IMR-90 (cell line): ENCODE results near the gene AANAT. TPM values are rescaled to one million over a fixed set of nuclear protein-coding genes. Genes with fewer than 3 reads are reported as not detected.

Experiments
- ATAC-seq: fragments of 200-7000 bp; cut with Tn5 transposase; 2 replicates; pipeline ENCODE4 v1.9.1; 2020; ENCODE audit warnings: low read depth, mild to moderate bottlenecking, moderate library complexity
- BruUV-seq: library from RNA; stranded (reverse); fragments of 400-500 nt; replicated peaks from 2 replicates; lab custom pipeline; 2021; lab: Mats Ljungman, UMichigan
- CTCF ChIA-PET: fragments of 300-600 bp; formaldehyde crosslinking; extraction: SDS; loops from one replicate; lab custom pipeline; 2021; ENCODE audit warnings: antibody characterized with exemption; lab: Yijun Ruan, JAX
- POLR2A ChIA-PET: fragments of 300-600 bp; sonication (Branson Sonifier 250); formaldehyde crosslinking; loops from one replicate; lab custom pipeline; 2022; ENCODE audit warnings: antibody characterized with exemption; ENCODE audit not compliant: unreplicated experiment; lab: Charles Lee
- DNase-seq: peaks from one replicate; pipeline ENCODE4 v3.0.0; 2013
- H2AFZ ChIP-seq: replicated peaks from 2 replicates; pipeline ENCODE3; 2013; ENCODE audit warnings: low read length, mild to moderate bottlenecking; ENCODE audit not compliant: poor library complexity
- H2AK5ac ChIP-seq: 2 replicates; pipeline ENCODE4 v1.6.1; 2013; ENCODE audit warnings: low read depth, low read length, inconsistent platforms
- H2AK9ac ChIP-seq: replicated peaks from 2 replicates; pipeline ENCODE3; 2013; ENCODE audit warnings: mild to moderate bottlenecking, low read depth, low read length, moderate library complexity; ENCODE audit not compliant: poor library complexity
- H2BK120ac ChIP-seq: 2 replicates; pipeline ENCODE4 v1.6.1; 2013; ENCODE audit warnings: low read depth, low read length, inconsistent platforms
- H2BK15ac ChIP-seq: 3 replicates; pipeline ENCODE4 v1.6.1; 2013; ENCODE audit warnings: low read depth, low read length, inconsistent platforms
- H2BK20ac ChIP-seq: 2 replicates; pipeline ENCODE4 v1.6.1; 2013; ENCODE audit warnings: low read depth, mild to moderate bottlenecking, inconsistent platforms, low read length, moderate library complexity
- H2BK5ac ChIP-seq: 2 replicates; pipeline ENCODE4 v1.6.1; 2013; ENCODE audit warnings: mild to moderate bottlenecking, low read depth, low read length, inconsistent platforms; ENCODE audit not compliant: poor library complexity, severe bottlenecking
- H3K14ac ChIP-seq: replicated peaks from 2 replicates; pipeline ENCODE4 v1.6.1; 2013; ENCODE audit warnings: low read depth, low read length, inconsistent platforms
- H3K18ac ChIP-seq: 2 replicates; pipeline ENCODE4 v1.6.1; 2013; ENCODE audit warnings: low read depth, low read length, control low read depth
- H3K23ac ChIP-seq: 2 replicates; pipeline ENCODE4 v1.6.1; 2013; ENCODE audit warnings: low read depth, low read length, inconsistent platforms
- H3K27ac ChIP-seq: 2 replicates; pipeline ENCODE4 v1.5.1; 2013; ENCODE audit warnings: mild to moderate bottlenecking, control low read depth, low read length; ENCODE audit not compliant: insufficient read depth
- H3K27me3 ChIP-seq: 2 replicates; pipeline ENCODE4 v1.6.1; 2013; ENCODE audit warnings: low read length; ENCODE audit not compliant: control insufficient read depth, insufficient read depth
- H3K36me3 ChIP-seq: 2 replicates; pipeline ENCODE4 v1.6.1; 2013; ENCODE audit warnings: low read length, mixed read lengths; ENCODE audit not compliant: control insufficient read depth, insufficient read depth
- H3K4ac ChIP-seq: 2 replicates; pipeline ENCODE4 v1.6.1; 2013; ENCODE audit warnings: low read depth, low read length, inconsistent platforms
- H3K4me1 ChIP-seq: 2 replicates; pipeline ENCODE4 v1.6.1; 2013; ENCODE audit warnings: low read length, mixed read lengths; ENCODE audit not compliant: control insufficient read depth, insufficient read depth
- H3K4me2 ChIP-seq: 2 replicates; pipeline ENCODE4 v1.6.1; 2013; ENCODE audit warnings: low read depth, mild to moderate bottlenecking, control low read depth, low read length, moderate library complexity
- H3K4me3 ChIP-seq: 2 replicates; pipeline ENCODE4 v1.5.1; 2013; ENCODE audit warnings: low read depth, mild to moderate bottlenecking, control low read depth, low read length, moderate library complexity; ENCODE audit not compliant: insufficient read depth
- H3K56ac ChIP-seq: 2 replicates; pipeline ENCODE4 v1.6.1; 2013; ENCODE audit warnings: low read length, inconsistent platforms; ENCODE audit not compliant: insufficient read depth; ENCODE audit errors: extremely low read depth
- H3K79me1 ChIP-seq, 2 experiments: 2 replicates each; pipeline ENCODE4 v1.6.1; 2013; ENCODE audit warnings: low read length in 2 of 2, inconsistent platforms in 1 of 2, low read depth in 1 of 2
- H3K9ac ChIP-seq: 2 replicates; pipeline ENCODE4 v1.6.1; 2013; ENCODE audit warnings: low read depth, low read length, control low read depth
- H3K9me1 ChIP-seq: 2 replicates; pipeline ENCODE4 v1.6.1; 2013; ENCODE audit warnings: low read length, inconsistent platforms; ENCODE audit not compliant: insufficient read depth
- H3K9me3 ChIP-seq: 2 replicates; pipeline ENCODE4 v1.6.1; 2013; ENCODE audit warnings: low read length; ENCODE audit not compliant: control insufficient read depth, insufficient read depth
- H4K20me1 ChIP-seq: 2 replicates; pipeline ENCODE4 v1.6.1; 2013; ENCODE audit warnings: low read length, inconsistent platforms; ENCODE audit not compliant: insufficient read depth
- H4K5ac ChIP-seq: 2 replicates; pipeline ENCODE4 v1.6.1; 2013; ENCODE audit warnings: mild to moderate bottlenecking, low read depth, low read length, control low read depth
- H4K8ac ChIP-seq, 2 experiments: 2 replicates each; pipeline ENCODE4 v1.6.1; 2013; ENCODE audit warnings: low read depth in 2 of 2, low read length in 2 of 2, control low read depth in 1 of 2, inconsistent platforms in 1 of 2
- H4K91ac ChIP-seq: 2 replicates; pipeline ENCODE4 v1.6.1; 2013; ENCODE audit warnings: low read depth, low read length, inconsistent platforms; ENCODE audit not compliant: insufficient read depth
- BHLHE40 ChIP-seq: fragments of 150-350 bp; IDR thresholded peaks from 2 replicates; pipeline ENCODE4 v1.6.1; 2016; ENCODE audit warnings: mild to moderate bottlenecking, low read depth, low read length
- CEBPB ChIP-seq: IDR thresholded peaks from 2 replicates; pipeline ENCODE4 v1.6.1; 2012; ENCODE audit warnings: low read depth, low read length, improper control_type of control experiment
- CHD1 ChIP-seq: IDR thresholded peaks from 2 replicates; pipeline ENCODE4 v1.6.1; 2012; ENCODE audit warnings: low read depth, low read length, improper control_type of control experiment
- MAZ ChIP-seq: IDR thresholded peaks from 2 replicates; pipeline ENCODE4 v1.6.1; 2012; ENCODE audit warnings: low read depth, mild to moderate bottlenecking, low read length, improper control_type of control experiment, moderate library complexity, borderline replicate concordance
- MXI1 ChIP-seq: IDR thresholded peaks from 2 replicates; pipeline ENCODE4 v1.6.1; 2012; ENCODE audit warnings: low read depth, mild to moderate bottlenecking, low read length, moderate library complexity, borderline replicate concordance
- NFE2L2 ChIP-seq: fragments of 150-350 bp; IDR thresholded peaks from 2 replicates; pipeline ENCODE4 v1.6.1; 2016; ENCODE audit warnings: low read depth, mild to moderate bottlenecking, low read length
- POLR2A ChIP-seq: IDR thresholded peaks from 2 replicates; pipeline ENCODE4 v1.6.1; 2012; ENCODE audit warnings: mild to moderate bottlenecking, low read depth, low read length
- RAD21 ChIP-seq: IDR thresholded peaks from 2 replicates; pipeline ENCODE4 v1.6.1; 2012; ENCODE audit warnings: low read length, improper control_type of control experiment
- SMC3 ChIP-seq: fragments of 150-350 bp; IDR thresholded peaks from 2 replicates; pipeline ENCODE4 v1.6.1; 2016; ENCODE audit warnings: low read depth, mild to moderate bottlenecking, antibody characterized with exemption, low read length, moderate library complexity
- WGBS, 2 experiments: methylation state at CpG; one replicate each; pipeline versions ENCODE4 v1.1.5 to v1.1.7; 2013; ENCODE audit warnings: missing lambda C conversion rate in 2 of 2; ENCODE audit not compliant: insufficient read length in 1 of 2; ENCODE audit errors: extremely low coverage in 2 of 2; 5-methylcytosine and 5-hydroxymethylcytosine counted together
- dilution Hi-C: fragments of 300-500 bp; cut with HindIII; formaldehyde crosslinking; loops from one replicate; pipeline ENCODE4 v1.14.3; 2018; ENCODE audit warnings: low sequenced_read_pairs; ENCODE audit not compliant: unreplicated experiment
- in situ Hi-C: fragments of 300-500 bp; cut with MboI; formaldehyde crosslinking; loops from 3 replicates; pipeline ENCODE4 v1.14.3; 2019; ENCODE audit warnings: low sequenced_read_pairs, inconsistent platforms, mixed read lengths
- intact Hi-C: fragments of 100-400 bp; cut with micrococcal nuclease; formaldehyde crosslinking; loops from 2 replicates; pipeline ENCODE4 v1.10.0; 2022
- polyA plus RNA-seq, 3 experiments: library from polyadenylated mRNA; depleted of rRNA; stranded (reverse); fragments of >200 nt; gene quantifications; 2 replicates each; pipeline ENCODE4 v1.2.3, GENCODE V29; 2012; ENCODE audit warnings: low replicate concordance in 1 of 3
- total RNA-seq: library from RNA; depleted of rRNA; stranded (reverse); fragments of >200 nt; gene quantifications from 2 replicates; pipeline ENCODE4 v1.2.3, GENCODE V29; 2012
- TF ChIP-seq, protein P1 (sequence below): fragments of 150-350 bp; IDR thresholded peaks from 2 replicates; pipeline ENCODE4 v1.6.1; 2016; ENCODE audit warnings: low read depth, mild to moderate bottlenecking, low read length, moderate library complexity, borderline replicate concordance
- TF ChIP-seq, protein P2 (sequence below): fragments of 150-350 bp; IDR thresholded peaks from 2 replicates; pipeline ENCODE4 v1.6.1; 2017; ENCODE audit warnings: mild to moderate bottlenecking, antibody characterized with exemption, low read length, low read depth

Gene AANAT
- total and polyA plus RNA-seq, 2 of the 4 experiments (the other 2 are of a cell fraction), result 0.21 TPM; not detected in 1

DNA sequence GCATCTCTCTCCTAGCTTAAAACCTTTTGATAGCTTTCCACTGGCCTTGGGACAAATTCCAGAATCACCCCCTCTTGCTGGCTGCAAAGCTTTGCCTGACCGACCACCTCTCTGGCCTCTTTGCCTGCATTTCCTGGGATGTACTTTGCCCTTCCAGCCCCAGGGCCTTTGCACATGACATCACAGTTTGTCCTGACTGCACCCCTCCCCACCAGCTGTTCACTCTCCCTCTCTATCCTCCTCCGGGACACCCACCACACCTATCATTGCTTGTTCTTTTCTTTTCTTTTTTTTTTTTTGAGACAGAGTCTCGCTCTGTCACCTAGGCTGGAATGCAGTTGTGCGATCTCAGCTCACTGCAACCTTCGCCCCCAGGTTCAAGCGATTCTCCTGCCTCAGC, 7.9 kb downstream of the AANAT start:
- Histone ChIP-seq H2BK20ac (no peak overlapping the region), H4K91ac (no peak overlapping the region), H3K4me3 (no peak overlapping the region), H3K79me1 (no peaks in the 10 kb centered on the region), H3K4me1 (no peaks in the 10 kb centered on the region), H4K20me1 (no peaks in the 10 kb centered on the region), H3K4ac (no peak overlapping the region), H4K5ac (no peak overlapping the region), H3K4me2 (no peak overlapping the region), H2BK5ac (no peak overlapping the region), H3K36me3 (no peaks in the 10 kb centered on the region; the same call in 1 of the 2 replicates), H2AFZ (no peak overlapping the region), H2BK15ac (no peak overlapping the region), H3K9me1 (peaks cover 2% of the 10 kb centered on the region; the same call in 1 of the 2 replicates), H3K27ac (no peak overlapping the region), H3K27me3 (no peaks in the 10 kb centered on the region), H2AK5ac (no peak overlapping the region), H3K9me3 (no peaks in the 10 kb centered on the region), H2BK120ac (no peak overlapping the region), H3K23ac (no peak overlapping the region), H4K8ac (no peak overlapping the region), H3K9ac (no peak overlapping the region), H3K56ac (no peak overlapping the region), H2AK9ac (no peak overlapping the region), H3K14ac (no peak overlapping the region), H3K18ac (no peak overlapping the region)
- ChIA-PET POLR2A (no interaction called here), CTCF (no interaction called here)
- DNase-seq (no peak), ATAC-seq (no peak)
- intact Hi-C loops (no loop called here), in situ Hi-C loops (no loop called here), dilution Hi-C loops (no loop called here)
- WGBS, 2 experiments, result 75% methylated on average over 1 of the region's 6 CpGs; no CpG with 5 or more reads in 1 of the 2 experiments
- TF ChIP-seq NFE2L2 (no peak), RAD21 (no peak), BHLHE40 (no peak), CHD1 (no peak), POLR2A (no peak), MAZ (no peak), CEBPB (no peak), SMC3 (no peak), MXI1 (no peak)
- TF ChIP-seq, protein P1, sequence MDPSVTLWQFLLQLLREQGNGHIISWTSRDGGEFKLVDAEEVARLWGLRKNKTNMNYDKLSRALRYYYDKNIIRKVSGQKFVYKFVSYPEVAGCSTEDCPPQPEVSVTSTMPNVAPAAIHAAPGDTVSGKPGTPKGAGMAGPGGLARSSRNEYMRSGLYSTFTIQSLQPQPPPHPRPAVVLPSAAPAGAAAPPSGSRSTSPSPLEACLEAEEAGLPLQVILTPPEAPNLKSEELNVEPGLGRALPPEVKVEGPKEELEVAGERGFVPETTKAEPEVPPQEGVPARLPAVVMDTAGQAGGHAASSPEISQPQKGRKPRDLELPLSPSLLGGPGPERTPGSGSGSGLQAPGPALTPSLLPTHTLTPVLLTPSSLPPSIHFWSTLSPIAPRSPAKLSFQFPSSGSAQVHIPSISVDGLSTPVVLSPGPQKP, result no peak
- TF ChIP-seq, protein P2, sequence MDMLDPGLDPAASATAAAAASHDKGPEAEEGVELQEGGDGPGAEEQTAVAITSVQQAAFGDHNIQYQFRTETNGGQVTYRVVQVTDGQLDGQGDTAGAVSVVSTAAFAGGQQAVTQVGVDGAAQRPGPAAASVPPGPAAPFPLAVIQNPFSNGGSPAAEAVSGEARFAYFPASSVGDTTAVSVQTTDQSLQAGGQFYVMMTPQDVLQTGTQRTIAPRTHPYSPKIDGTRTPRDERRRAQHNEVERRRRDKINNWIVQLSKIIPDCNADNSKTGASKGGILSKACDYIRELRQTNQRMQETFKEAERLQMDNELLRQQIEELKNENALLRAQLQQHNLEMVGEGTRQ, result no peak
- BruUV-seq, result no TSS peak
